HCT116 (cell line): ENCODE measurements around the gene XPOT. TPM values are rescaled to one million over a fixed set of nuclear protein-coding genes. Genes with fewer than 3 reads are reported as not detected.

Source experiments
- ATAC-seq: fragments of 200-7000 bp; cut with Tn5 transposase; 2 replicates; pipeline ENCODE4 v1.9.1; 2020; ENCODE audit warnings: mild to moderate bottlenecking, moderate library complexity
- BruUV-seq: library from RNA; stranded (reverse); fragments of 400-500 nt; replicated peaks from 2 replicates; lab custom pipeline; 2021; lab: Mats Ljungman, UMichigan
- CTCF ChIA-PET: fragments of 300-600 bp; sonication (Branson Sonifier 250); formaldehyde crosslinking; loops from one replicate; lab custom pipeline; 2021; ENCODE audit warnings: antibody characterized with exemption; lab: Charles Lee
- POLR2A ChIA-PET: fragments of 300-600, 350-600 bp; sonication (Branson Sonifier 250); formaldehyde crosslinking; loops from one replicate; lab custom pipeline; 2021; ENCODE audit warnings: antibody characterized with exemption; lab: Charles Lee
- RAD21 ChIA-PET, 2 experiments: fragments of 300-600 bp; sonication (Branson Sonifier 250); formaldehyde crosslinking; loops; one replicate each; lab custom pipeline; 2023; ENCODE audit warnings: low total read pairs in 2 of 2; ENCODE audit not compliant: uncharacterized antibody in 2 of 2, unreplicated experiment in 2 of 2, low non-redundant PET in 1 of 2; lab: Charles Lee
- DNase-seq: peaks from one replicate; pipeline ENCODE4 v3.0.0-alpha.2; 2010; ENCODE audit warnings: low read depth, low spot score
- H2AFZ ChIP-seq: fragments of 200-600 bp; shearing (Covaris generic), sonication (generic); 2 replicates; pipeline ENCODE4 v1.6.1; 2017; ENCODE audit warnings: low read depth, mixed run types, mixed read lengths, antibody characterized with exemption, low read length; ENCODE audit not compliant: poor library complexity, severe bottlenecking
- H3K27ac ChIP-seq: 2 replicates; pipeline ENCODE4 v1.5.1; 2012; ENCODE audit warnings: low read depth, low read length
- H3K27me3 ChIP-seq: fragments of 200-600 bp; sonication (generic); 2 replicates; pipeline ENCODE4 v1.6.1; 2016; ENCODE audit warnings: mixed run types, low read length, mixed read lengths; ENCODE audit not compliant: insufficient read depth
- H3K36me3 ChIP-seq, 2 experiments: fragments of 200-500 bp in 1 of 2; fragments of 200-600 bp in 1 of 2; sonication (Bioruptor generic) in 1 of 2; sonication (generic) in 1 of 2; 2 replicates each; pipeline versions ENCODE4 v1.5.1 to v1.6.1; 2014 to 2016; ENCODE audit warnings: low read length in 2 of 2, inconsistent platforms in 1 of 2, mixed read lengths in 1 of 2, mixed run types in 1 of 2; ENCODE audit not compliant: insufficient read depth in 2 of 2, control insufficient read depth in 1 of 2
- H3K4me1 ChIP-seq, 2 experiments: fragments of 200-600 bp in 1 of 2; sonication (generic) in 1 of 2; 2 replicates each; pipeline versions ENCODE4 v1.5.1 to v1.6.1; 2012 to 2017; ENCODE audit warnings: low read length in 2 of 2, inconsistent platforms in 1 of 2, mild to moderate bottlenecking in 1 of 2, mixed read lengths in 1 of 2, mixed run types in 1 of 2, moderate library complexity in 1 of 2; ENCODE audit not compliant: insufficient read depth in 2 of 2, control insufficient read depth in 1 of 2
- H3K4me2 ChIP-seq: fragments of 200-600 bp; sonication (generic); 2 replicates; pipeline ENCODE4 v1.6.1; 2017; ENCODE audit warnings: mixed run types, low read length, mixed read lengths
- H3K4me3 ChIP-seq, 2 experiments: fragments of 200-600 bp in 1 of 2; sonication (generic) in 1 of 2; replicated peaks in 1 of 2; 2 replicates each; pipeline ENCODE4 v1.5.1; 2011 to 2016; ENCODE audit warnings: low read length in 2 of 2, control low read depth in 1 of 2, low read depth in 1 of 2, mild to moderate bottlenecking in 1 of 2, mixed read lengths in 1 of 2, mixed run types in 1 of 2
- H3K79me2 ChIP-seq: fragments of 200-600 bp; sonication (generic); 2 replicates; pipeline ENCODE4 v1.6.1; 2017; ENCODE audit warnings: mild to moderate bottlenecking, mixed run types, low read length, moderate library complexity, mixed read lengths; ENCODE audit not compliant: insufficient read depth
- H3K9ac ChIP-seq: fragments of 200-600 bp; sonication (generic); 2 replicates; pipeline ENCODE4 v1.6.1; 2016; ENCODE audit warnings: low read length, mixed read lengths
- H3K9me2 ChIP-seq: fragments of 200-600 bp; sonication (generic), shearing (Covaris generic); 2 replicates; pipeline ENCODE4 v1.6.1; 2017; ENCODE audit warnings: mixed run types, mild to moderate bottlenecking, moderate library complexity; ENCODE audit not compliant: insufficient read depth
- H3K9me3 ChIP-seq, 2 experiments: fragments of 200-500 bp in 1 of 2; fragments of 200-600 bp in 1 of 2; sonication (Bioruptor generic) in 1 of 2; sonication (generic) in 1 of 2; 2 replicates each; pipeline ENCODE4 v1.6.1; 2014 to 2017; ENCODE audit warnings: low read length in 2 of 2, mixed read lengths in 2 of 2, inconsistent platforms in 1 of 2, low read depth in 1 of 2, mild to moderate bottlenecking in 1 of 2, mixed run types in 1 of 2, moderate library complexity in 1 of 2; ENCODE audit not compliant: control insufficient read depth in 1 of 2, insufficient read depth in 1 of 2
- H4K20me1 ChIP-seq: fragments of 200-600 bp; sonication (generic), shearing (Covaris generic); 2 replicates; pipeline ENCODE4 v1.6.1; 2017; ENCODE audit warnings: mixed run types, mild to moderate bottlenecking, moderate library complexity; ENCODE audit not compliant: insufficient read depth
- ATF3 ChIP-seq: IDR thresholded peaks from 2 replicates; pipeline ENCODE4 v1.6.1; 2012
- CTCF ChIP-seq, 3 experiments: fragments of 200-600 bp in 1 of 3; sonication (generic) in 1 of 3; IDR thresholded peaks in 2 of 3; conservative IDR thresholded peaks in 1 of 3; 2 replicates each; pipeline ENCODE4 v1.5.1; 2012 to 2017; ENCODE audit warnings: low read depth in 2 of 3, low read length in 2 of 3, antibody characterized with exemption in 1 of 3, borderline replicate concordance in 1 of 3, control low read depth in 1 of 3, mild to moderate bottlenecking in 1 of 3, mixed read lengths in 1 of 3, mixed run types in 1 of 3, moderate library complexity in 1 of 3; ENCODE audit not compliant: insufficient read depth in 1 of 3
- ELF1 ChIP-seq: IDR thresholded peaks from 2 replicates; pipeline ENCODE4 v1.6.1; 2012; ENCODE audit warnings: low read depth, borderline replicate concordance
- EZH2 ChIP-seq: fragments of 200-600 bp; sonication (generic); IDR thresholded peaks from 2 replicates; pipeline ENCODE4 v1.6.1; 2017; ENCODE audit warnings: antibody characterized with exemption, mixed run types
- EZH2phosphoT487 ChIP-seq: fragments of 200-600 bp; IDR thresholded peaks from 2 replicates; pipeline ENCODE4 v1.6.1; 2018; ENCODE audit warnings: antibody characterized with exemption, borderline replicate concordance
- FOSL1 ChIP-seq: IDR thresholded peaks from 2 replicates; pipeline ENCODE4 v1.6.1; 2012; ENCODE audit warnings: low read depth
- JUND ChIP-seq: IDR thresholded peaks from 2 replicates; pipeline ENCODE4 v1.6.1; 2012
- MAX ChIP-seq: IDR thresholded peaks from 2 replicates; pipeline ENCODE4 v1.6.1; 2012
- POLR2A ChIP-seq: IDR thresholded peaks from 2 replicates; pipeline ENCODE4 v1.7.0; 2011; ENCODE audit warnings: borderline replicate concordance; ENCODE audit not compliant: insufficient read depth, insufficient read length; ENCODE audit errors: extremely low read depth
- POLR2AphosphoS5 ChIP-seq: IDR thresholded peaks from 2 replicates; pipeline ENCODE4 v1.6.1; 2011; ENCODE audit warnings: mild to moderate bottlenecking, low read depth, low read length, moderate library complexity
- RAD21 ChIP-seq: IDR thresholded peaks from 2 replicates; pipeline ENCODE4 v1.6.1; 2012; ENCODE audit warnings: low read depth, mild to moderate bottlenecking
- REST ChIP-seq: IDR thresholded peaks from 2 replicates; pipeline ENCODE4 v1.6.1; 2012; ENCODE audit warnings: low read depth
- SIN3A ChIP-seq: IDR thresholded peaks from 2 replicates; pipeline ENCODE4 v1.6.1; 2012; ENCODE audit warnings: low read depth
- SP1 ChIP-seq: IDR thresholded peaks from 2 replicates; pipeline ENCODE4 v1.6.1; 2012; ENCODE audit warnings: low read depth
- SRF ChIP-seq: IDR thresholded peaks from 2 replicates; pipeline ENCODE4 v1.6.1; 2012; ENCODE audit warnings: low read depth
- TCF7L2 ChIP-seq: IDR thresholded peaks from 2 replicates; pipeline ENCODE4 v1.7.0; 2011; ENCODE audit warnings: borderline replicate concordance, inconsistent platforms; ENCODE audit not compliant: insufficient read depth, insufficient read length; ENCODE audit errors: extremely low read depth
- YY1 ChIP-seq: IDR thresholded peaks from 2 replicates; pipeline ENCODE4 v1.6.1; 2011; ENCODE audit warnings: low read length, low read depth, moderate library complexity, mild to moderate bottlenecking; ENCODE audit not compliant: insufficient replicate concordance; ENCODE audit errors: extremely low read depth
- ZBTB33 ChIP-seq: IDR thresholded peaks from 2 replicates; pipeline ENCODE4 v1.6.1; 2011; ENCODE audit warnings: mild to moderate bottlenecking, low read length, moderate library complexity; ENCODE audit not compliant: insufficient replicate concordance; ENCODE audit errors: extremely low read depth
- ZFX ChIP-seq: fragments of 450-650 bp; IDR thresholded peaks from 2 replicates; pipeline ENCODE4 v1.6.1; 2017
- ZNF274 ChIP-seq: fragments of 200-500 bp; sonication (Bioruptor generic); IDR thresholded peaks from 2 replicates; pipeline ENCODE4 v1.6.1; 2014; ENCODE audit warnings: mild to moderate bottlenecking, low read depth, low read length, inconsistent platforms
- intact Hi-C: fragments of 100-400 bp; cut with micrococcal nuclease; formaldehyde crosslinking; loops from 2 replicates; pipeline ENCODE4 v1.10.0; 2022
- total RNA-seq: library from RNA; stranded (reverse); gene quantifications from one replicate; pipeline ENCODE4 v1.2.1, GENCODE V29; 2021; ENCODE audit not compliant: unreplicated experiment

Gene XPOT
- total RNA-seq, 1 experiment from 2014 or later, result 120 TPM

- peaks cover 89% of the 10 kb centered on the region for H3K79me2 ChIP-seq
- H2AFZ ChIP-seq, result no peak overlapping the region
- ATAC-seq (no peak), DNase-seq (no peak)
- BruUV-seq, result no TSS peak
- H3K9ac ChIP-seq, result no peak overlapping the region
- POLR2A ChIA-PET, result interaction anchor here (1.0 kb wide), 1 partner anchor 153 kb away, joined by 3 read pairs; no protein-coding TSS in a partner anchor
- H3K9me3 ChIP-seq, result no peaks in the 10 kb centered on the region
- TF ChIP-seq RAD21 (no peak), POLR2AphosphoS5 (no peak), TCF7L2 (no peak), ZFX (no peak), YY1 (no peak), ZBTB33 (no peak), EZH2phosphoT487 (no peak), POLR2A (no peak), ELF1 (no peak), SIN3A (no peak), CTCF (IDR thresholded peaks at IDR 0.05 in 2 of 3, conservative IDR thresholded peaks at IDR 0.05 in 1 of 3; ENCODE audit: borderline replicate concordance in 1 of 3, insufficient read depth in 1 of 3, low read depth in 2 of 3, low read length in 2 of 3) (no peak), SRF (no peak), EZH2 (no peak), REST (no peak), SP1 (no peak), FOSL1 (no peak), JUND (no peak), MAX (no peak), ZNF274 (no peak), ATF3 (no peak)
- CTCF ChIA-PET, result no interaction called here
- RAD21 ChIA-PET, result no interaction called here
- no peak overlapping the region for H3K4me3 ChIP-seq
- H3K36me3 ChIP-seq, result peaks cover 6 to 20% of the 10 kb centered on the region in 2 experiments; a peak in 3 of 4 replicates
- no peak overlapping the region for H3K4me2 ChIP-seq
- no peaks in the 10 kb centered on the region for H3K27me3 ChIP-seq
- H3K4me1 ChIP-seq, result peaks cover 7 to 10% of the 10 kb centered on the region in 2 experiments
- intact Hi-C loops, result loop anchor here (10.0 kb wide), 1 partner anchor 149 kb away; no protein-coding TSS in a partner anchor
- H4K20me1 ChIP-seq, result no peaks in the 10 kb centered on the region; the same call in 1 of the 2 replicates
- H3K27ac ChIP-seq, result no peak overlapping the region
- H3K9me2 ChIP-seq, result no peaks in the 10 kb centered on the region
Measured at GRCh38 chr12:64456119-64456518, 51.9 kb downstream of the XPOT start.
